ENCODE results near the gene PRR14L. TPM values are rescaled to one million over a fixed set of nuclear protein-coding genes. Genes with fewer than 3 reads are reported as not detected.

The PRR14L gene
- total and polyA plus RNA-seq, 2 donors (not counting 3 experiments of a cell fraction or from before 2014, with no cell fraction given) = 13.1 to 53.8 TPM

DNA sequence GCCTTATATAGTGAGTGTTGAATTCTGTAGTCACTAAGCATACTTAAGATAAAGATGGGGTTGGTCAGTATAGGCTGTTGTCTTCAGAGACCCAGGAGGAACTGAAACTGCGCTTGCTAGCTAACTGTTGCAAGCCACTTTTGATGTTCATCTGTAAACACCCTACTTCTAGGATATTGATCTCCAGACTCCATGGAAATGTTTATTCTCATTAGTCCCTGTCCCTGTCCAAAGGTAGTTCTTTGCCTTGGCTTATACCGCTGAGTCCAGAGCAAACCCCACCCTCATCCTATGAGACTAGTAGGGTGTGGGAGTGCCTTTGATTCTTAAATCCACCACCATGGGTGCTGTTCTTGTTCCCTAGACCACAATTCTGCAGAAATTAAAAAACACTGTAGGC is 40.3 kb upstream of the PRR14L start:
- no peaks in the 10 kb centered on the region for H3K9me3 ChIP-seq (replicated peaks; ENCODE audit: control insufficient read depth, insufficient read depth, low read length)
- no peaks in the 10 kb centered on the region for H4K20me1 ChIP-seq (replicated peaks; ENCODE audit: control insufficient read depth, extremely low read depth, insufficient read depth, low read length)
- no peak overlapping the region for H3K27ac ChIP-seq (ENCODE audit: insufficient read depth, low read depth, low read length)
- BruUV-seq (replicated peaks) = no TSS peak
- H3K4me2 ChIP-seq (ENCODE audit: insufficient read depth, low read length) = no peak overlapping the region
- TF ChIP-seq FOS (IDR thresholded peaks at IDR 0.05; ENCODE audit: borderline replicate concordance, insufficient read depth, low read length) (no peak), EZH2 (IDR thresholded peaks at IDR 0.05; ENCODE audit: borderline replicate concordance, low read depth, low read length, severe bottlenecking) (no peak), POLR2A (IDR thresholded peaks at IDR 0.05; ENCODE audit: low read depth, low read length) (no peak), JUN (IDR thresholded peaks at IDR 0.05; ENCODE audit: borderline replicate concordance, insufficient read depth, insufficient read length, low read depth) (no peak), MYC (IDR thresholded peaks at IDR 0.05; ENCODE audit: low read depth, low read length) (no peak), GATA2 (IDR thresholded peaks at IDR 0.05; ENCODE audit: insufficient read depth, insufficient read length, low read depth, low read length) (no peak)
- TF ChIP-seq, protein P1, sequence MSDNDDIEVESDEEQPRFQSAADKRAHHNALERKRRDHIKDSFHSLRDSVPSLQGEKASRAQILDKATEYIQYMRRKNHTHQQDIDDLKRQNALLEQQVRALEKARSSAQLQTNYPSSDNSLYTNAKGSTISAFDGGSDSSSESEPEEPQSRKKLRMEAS (IDR thresholded peaks at IDR 0.05; ENCODE audit: insufficient read depth, insufficient read length) = no peak
- TF ChIP-seq, protein P2, sequence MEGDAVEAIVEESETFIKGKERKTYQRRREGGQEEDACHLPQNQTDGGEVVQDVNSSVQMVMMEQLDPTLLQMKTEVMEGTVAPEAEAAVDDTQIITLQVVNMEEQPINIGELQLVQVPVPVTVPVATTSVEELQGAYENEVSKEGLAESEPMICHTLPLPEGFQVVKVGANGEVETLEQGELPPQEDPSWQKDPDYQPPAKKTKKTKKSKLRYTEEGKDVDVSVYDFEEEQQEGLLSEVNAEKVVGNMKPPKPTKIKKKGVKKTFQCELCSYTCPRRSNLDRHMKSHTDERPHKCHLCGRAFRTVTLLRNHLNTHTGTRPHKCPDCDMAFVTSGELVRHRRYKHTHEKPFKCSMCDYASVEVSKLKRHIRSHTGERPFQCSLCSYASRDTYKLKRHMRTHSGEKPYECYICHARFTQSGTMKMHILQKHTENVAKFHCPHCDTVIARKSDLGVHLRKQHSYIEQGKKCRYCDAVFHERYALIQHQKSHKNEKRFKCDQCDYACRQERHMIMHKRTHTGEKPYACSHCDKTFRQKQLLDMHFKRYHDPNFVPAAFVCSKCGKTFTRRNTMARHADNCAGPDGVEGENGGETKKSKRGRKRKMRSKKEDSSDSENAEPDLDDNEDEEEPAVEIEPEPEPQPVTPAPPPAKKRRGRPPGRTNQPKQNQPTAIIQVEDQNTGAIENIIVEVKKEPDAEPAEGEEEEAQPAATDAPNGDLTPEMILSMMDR (IDR thresholded peaks at IDR 0.05; ENCODE audit: extremely low read depth in 1 of 2, insufficient read depth in 1 of 2, low read depth in 1 of 2, low read length in 2 of 2) = no peak
- no peaks in the 10 kb centered on the region for H3K9me1 ChIP-seq (replicated peaks; ENCODE audit: control insufficient read depth, extremely low read depth, insufficient read depth, low read length)
- FAIRE-seq = no peak
- H3K36me3 ChIP-seq (ENCODE audit: control insufficient read depth in 2 of 2, extremely low read depth in 1 of 2, insufficient read depth in 2 of 2, low read length in 2 of 2) = no peaks in the 10 kb centered on the region
- no peaks in the 10 kb centered on the region for H3K79me2 ChIP-seq (ENCODE audit: control insufficient read depth, insufficient read depth, low read length)
- no peaks in the 10 kb centered on the region for H3K4me1 ChIP-seq (ENCODE audit: control insufficient read depth, extremely low read depth, insufficient read depth, low read length)
- H3K27me3 ChIP-seq (ENCODE audit: control insufficient read depth in 2 of 2, insufficient read depth in 2 of 2, low read length in 2 of 2) = no peaks in the 10 kb centered on the region
- H3K4me3 ChIP-seq (replicated peaks in 1 of 3; ENCODE audit: insufficient read depth in 1 of 3, low read depth in 1 of 3, low read length in 3 of 3) = no peak overlapping the region
- CTCF ChIA-PET = no interaction called here
- H2AFZ ChIP-seq (ENCODE audit: low read depth, low read length) = no peak overlapping the region
- dilution Hi-C loops (cut with MboI; ENCODE audit: extremely low pct_ligation_motif_present, low sequenced_read_pairs) (no loop called here), intact Hi-C loops (cut with micrococcal nuclease) (no loop called here)
- POLR2A ChIA-PET = no interaction called here
- DNase-seq (ENCODE audit: low read depth, low spot score) = no peak
- no peak overlapping the region for H3K9ac ChIP-seq (replicated peaks; ENCODE audit: extremely low read depth, insufficient read depth, low read length)

All from endothelial cell of umbilical vein (primary cell).